Upper lobe of left lung (tissue), 4 donors: Measurements from ENCODE around the gene ARHGAP24.

ENCODE experiments used
- CTCF ChIP-seq, 6 experiments: fragments of 450-650 bp in 4 of 6; fragments of 200-600 bp in 2 of 6; sonication (generic) in 2 of 6; IDR thresholded peaks; one replicate each; pipeline ENCODE4 v1.5.1; 2016 to 2019; ENCODE audit warnings: antibody characterized with exemption in 6 of 6
- EP300 ChIP-seq, 4 donors: sonication (generic); formaldehyde crosslinking; IDR thresholded peaks; one replicate each; pipeline ENCODE4 v1.5.1; 2017; ENCODE audit warnings: antibody characterized with exemption in 4 of 4, control low read depth in 2 of 4
- POLR2A ChIP-seq, 4 donors: fragments of 450-650 bp; IDR thresholded peaks; one replicate each; pipeline ENCODE4 v1.5.1; 2016 to 2017; ENCODE audit warnings: antibody characterized with exemption in 4 of 4, mild to moderate bottlenecking in 2 of 4
- POLR2AphosphoS5 ChIP-seq, 2 donors: sonication (generic); formaldehyde crosslinking; IDR thresholded peaks; one replicate each; pipeline ENCODE4 v1.5.1; 2017; ENCODE audit warnings: antibody characterized with exemption in 2 of 2

- TF ChIP-seq CTCF (IDR thresholded peaks at IDR 0.05) = no peak
- no peak for TF ChIP-seq POLR2A (IDR thresholded peaks at IDR 0.05)
- TF ChIP-seq POLR2AphosphoS5 (IDR thresholded peaks at IDR 0.05) = no peak
- TF ChIP-seq EP300 (IDR thresholded peaks at IDR 0.05) = no peak
Observed at GRCh38 chr4:85707611-85708010, 232.7 kb downstream of the ARHGAP24 start.
